ENCODE measurements around the gene EBF3. TPM values are rescaled to one million over a fixed set of nuclear protein-coding genes. Genes with fewer than 3 reads are reported as not detected.

The EBF3 gene
- total RNA-seq, 1 experiment from 2014 or later, result 56.2 TPM

DNA sequence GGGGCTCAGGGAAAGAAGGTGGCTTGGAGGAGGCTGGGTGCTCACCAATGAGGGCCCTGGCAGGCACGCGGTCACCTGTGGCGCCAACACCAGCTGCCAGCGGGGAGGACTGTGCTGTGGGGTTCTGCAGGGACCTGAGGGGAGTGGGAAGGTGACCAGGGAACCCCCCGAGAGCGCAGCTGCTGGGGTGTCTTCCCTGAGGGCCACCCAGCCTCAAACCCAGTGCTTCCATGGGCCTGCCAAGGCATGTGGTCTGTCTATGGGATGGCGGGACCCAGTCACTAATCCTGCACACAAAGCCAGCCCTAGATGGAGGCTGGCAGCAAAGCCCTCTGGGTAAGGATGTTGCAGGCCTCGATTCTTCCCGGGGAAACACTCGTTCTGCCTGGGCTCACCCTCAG lies 117.1 kb downstream of the EBF3 start:
- CTCF ChIA-PET, result interaction anchor here (0.5 kb wide), 1 partner anchor 572 kb away, joined by 3 read pairs; no protein-coding TSS in a partner anchor
- intact Hi-C loops (cut with micrococcal nuclease; ENCODE audit: unreplicated experiment), result loop anchor here (5.0 kb wide), 1 partner anchor 1585 kb away; no protein-coding TSS in a partner anchor
- DNase-seq (ENCODE audit: low spot score), result no peak
- no TSS peak for BruUV-seq (replicated peaks)
- TF ChIP-seq EZH2 (IDR thresholded peaks at IDR 0.05; ENCODE audit: borderline replicate concordance, low read depth, low read length, poor library complexity, severe bottlenecking), result no peak
- TF ChIP-seq, protein P1, sequence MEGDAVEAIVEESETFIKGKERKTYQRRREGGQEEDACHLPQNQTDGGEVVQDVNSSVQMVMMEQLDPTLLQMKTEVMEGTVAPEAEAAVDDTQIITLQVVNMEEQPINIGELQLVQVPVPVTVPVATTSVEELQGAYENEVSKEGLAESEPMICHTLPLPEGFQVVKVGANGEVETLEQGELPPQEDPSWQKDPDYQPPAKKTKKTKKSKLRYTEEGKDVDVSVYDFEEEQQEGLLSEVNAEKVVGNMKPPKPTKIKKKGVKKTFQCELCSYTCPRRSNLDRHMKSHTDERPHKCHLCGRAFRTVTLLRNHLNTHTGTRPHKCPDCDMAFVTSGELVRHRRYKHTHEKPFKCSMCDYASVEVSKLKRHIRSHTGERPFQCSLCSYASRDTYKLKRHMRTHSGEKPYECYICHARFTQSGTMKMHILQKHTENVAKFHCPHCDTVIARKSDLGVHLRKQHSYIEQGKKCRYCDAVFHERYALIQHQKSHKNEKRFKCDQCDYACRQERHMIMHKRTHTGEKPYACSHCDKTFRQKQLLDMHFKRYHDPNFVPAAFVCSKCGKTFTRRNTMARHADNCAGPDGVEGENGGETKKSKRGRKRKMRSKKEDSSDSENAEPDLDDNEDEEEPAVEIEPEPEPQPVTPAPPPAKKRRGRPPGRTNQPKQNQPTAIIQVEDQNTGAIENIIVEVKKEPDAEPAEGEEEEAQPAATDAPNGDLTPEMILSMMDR (conservative IDR thresholded peaks at IDR 0.05; ENCODE audit: low read depth, low read length), result no peak
- POLR2A ChIA-PET (ENCODE audit: low non-redundant PET), result no interaction called here
- H3K36me3 ChIP-seq (ENCODE audit: insufficient read depth, low read length, poor library complexity, severe bottlenecking), result peaks cover 48% of the 10 kb centered on the region
- no peak overlapping the region for H3K27ac ChIP-seq (ENCODE audit: low read depth, low read length, poor library complexity, severe bottlenecking)
- H3K27me3 ChIP-seq (replicated peaks; ENCODE audit: insufficient read depth, low read depth, low read length, poor library complexity), result no peaks in the 10 kb centered on the region
- H3K9me3 ChIP-seq (ENCODE audit: low read depth, low read length, poor library complexity, severe bottlenecking), result no peaks in the 10 kb centered on the region
- no peak overlapping the region for H3K4me3 ChIP-seq (ENCODE audit: low read depth, low read length, poor library complexity, severe bottlenecking)
- peaks cover 20% of the 10 kb centered on the region for H3K4me1 ChIP-seq (ENCODE audit: insufficient read depth, low read length, poor library complexity, severe bottlenecking)

DNA sequence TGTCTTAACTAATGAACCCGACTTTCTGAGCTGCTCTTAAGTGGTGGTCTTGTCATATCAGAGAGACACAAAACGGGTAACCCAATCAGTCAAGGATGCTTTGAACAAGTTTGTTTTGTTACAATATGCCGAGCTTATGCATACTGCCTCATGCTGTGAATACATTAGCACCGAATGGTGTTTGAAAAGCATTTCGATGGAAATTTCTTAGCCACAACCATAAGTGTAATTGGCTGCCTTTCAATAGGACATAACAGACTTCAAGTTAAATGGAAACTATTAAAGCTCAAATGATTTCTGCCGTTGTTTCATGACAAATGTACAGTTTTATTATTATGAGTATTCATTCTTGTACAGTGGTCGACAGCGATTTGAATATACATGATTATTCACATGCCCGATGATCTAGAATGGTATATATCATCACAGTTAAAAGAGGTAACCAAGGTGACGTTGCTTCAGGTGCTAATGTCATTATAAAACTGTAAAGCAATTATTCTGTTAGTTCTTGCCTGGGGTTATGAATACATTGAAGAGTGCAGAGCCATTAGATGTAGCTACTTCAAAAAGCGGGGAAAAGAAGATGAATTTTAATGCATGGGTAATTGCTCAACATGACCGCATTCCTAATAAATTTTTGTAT lies 118.8 kb downstream of the EBF3 start:
- DNase-seq (ENCODE audit: low spot score), result peak; percentile 52
- intact Hi-C loops (cut with micrococcal nuclease; ENCODE audit: unreplicated experiment), result loop anchor here (5.0 kb wide), 1 partner anchor 1583 kb away; no protein-coding TSS in a partner anchor
- TF ChIP-seq EZH2 (IDR thresholded peaks at IDR 0.05; ENCODE audit: borderline replicate concordance, low read depth, low read length, poor library complexity, severe bottlenecking), result no peak
- TF ChIP-seq, protein P1 (conservative IDR thresholded peaks at IDR 0.05; ENCODE audit: low read depth, low read length), result no peak
- ChIA-PET POLR2A (ENCODE audit: low non-redundant PET) (no interaction called here), CTCF (interaction anchor here (0.6 kb wide), 1 partner anchor 1544 kb away, joined by 3 read pairs; no protein-coding TSS in a partner anchor)
- H3K27me3 ChIP-seq (replicated peaks; ENCODE audit: insufficient read depth, low read depth, low read length, poor library complexity), result no peaks in the 10 kb centered on the region
- peaks cover 13% of the 10 kb centered on the region for H3K4me1 ChIP-seq (ENCODE audit: insufficient read depth, low read length, poor library complexity, severe bottlenecking)
- no TSS peak for BruUV-seq (replicated peaks)
- H3K4me3 ChIP-seq (ENCODE audit: low read depth, low read length, poor library complexity, severe bottlenecking), result no peak overlapping the region
- no peak overlapping the region for H3K27ac ChIP-seq (ENCODE audit: low read depth, low read length, poor library complexity, severe bottlenecking)
- H3K36me3 ChIP-seq (ENCODE audit: insufficient read depth, low read length, poor library complexity, severe bottlenecking), result peaks cover 65% of the 10 kb centered on the region
- H3K9me3 ChIP-seq (ENCODE audit: low read depth, low read length, poor library complexity, severe bottlenecking), result no peaks in the 10 kb centered on the region

DNA sequence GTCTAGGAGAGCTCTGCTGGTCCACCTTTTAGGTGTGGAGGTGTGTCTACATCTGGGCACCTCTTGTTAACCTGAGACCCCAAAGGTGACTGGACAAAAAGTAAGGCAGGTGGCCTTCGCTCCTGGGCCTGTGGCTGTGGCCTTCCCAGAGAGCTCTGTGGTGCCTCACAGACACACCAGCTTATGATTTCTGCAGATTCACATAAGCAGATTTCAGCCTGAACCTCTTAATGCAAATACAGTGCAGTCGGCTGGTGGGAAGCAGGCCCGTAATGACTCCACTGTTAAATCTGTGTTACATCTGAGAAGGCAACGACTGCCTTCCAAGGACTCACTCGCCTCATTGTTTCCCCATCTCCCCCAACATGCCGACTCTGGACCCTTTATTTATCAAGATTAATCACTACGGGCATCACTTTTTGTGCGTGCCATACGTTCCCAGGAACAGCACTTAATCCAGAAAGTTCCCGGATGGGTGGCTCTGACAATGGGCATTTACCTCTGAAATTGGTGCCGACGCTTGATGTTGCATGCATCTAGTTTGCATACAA lies 119.8 kb downstream of the EBF3 start:
- ChIA-PET CTCF (no interaction called here), POLR2A (ENCODE audit: low non-redundant PET) (no interaction called here)
- Histone ChIP-seq H3K36me3 (ENCODE audit: insufficient read depth, low read length, poor library complexity, severe bottlenecking) (peaks cover 75% of the 10 kb centered on the region), H3K9me3 (ENCODE audit: low read depth, low read length, poor library complexity, severe bottlenecking) (no peaks in the 10 kb centered on the region), H3K4me3 (ENCODE audit: low read depth, low read length, poor library complexity, severe bottlenecking) (no peak overlapping the region), H3K4me1 (ENCODE audit: insufficient read depth, low read length, poor library complexity, severe bottlenecking) (peaks cover 13% of the 10 kb centered on the region), H3K27ac (ENCODE audit: low read depth, low read length, poor library complexity, severe bottlenecking) (no peak overlapping the region), H3K27me3 (replicated peaks; ENCODE audit: insufficient read depth, low read depth, low read length, poor library complexity) (no peaks in the 10 kb centered on the region)
- DNase-seq (ENCODE audit: low spot score), result no peak
- intact Hi-C loops (cut with micrococcal nuclease; ENCODE audit: unreplicated experiment), result no loop called here
- no peak for TF ChIP-seq EZH2 (IDR thresholded peaks at IDR 0.05; ENCODE audit: borderline replicate concordance, low read depth, low read length, poor library complexity, severe bottlenecking)
- BruUV-seq (replicated peaks), result no TSS peak

Data from A673 (cell line).